ENCODE data around the gene AGBL4.

Gene AGBL4

GRCh38 chr1:48644190-48644900 lies 1379.4 kb downstream of the AGBL4 start:
- TF ChIP-seq POLR2A (IDR thresholded peaks at IDR 0.05; ENCODE audit: low read depth, low read length) (no peak), TAF1 (IDR thresholded peaks at IDR 0.05; ENCODE audit: borderline replicate concordance, low read depth, low read length) (no peak), POLR2AphosphoS5 (IDR thresholded peaks at IDR 0.05; ENCODE audit: low read depth, low read length) (no peak)
- no peak for FAIRE-seq
- no peak for DNase-seq (ENCODE audit: insufficient read length)

- FAIRE-seq = no peak
- no peak for DNase-seq (ENCODE audit: insufficient read length)
- TF ChIP-seq POLR2A (IDR thresholded peaks at IDR 0.05; ENCODE audit: low read depth, low read length) (no peak), POLR2AphosphoS5 (IDR thresholded peaks at IDR 0.05; ENCODE audit: low read depth, low read length) (no peak), TAF1 (IDR thresholded peaks at IDR 0.05; ENCODE audit: borderline replicate concordance, low read depth, low read length) (no peak)
Measured at GRCh38 chr1:48643193-48643592, 1380.6 kb downstream of the AGBL4 start.

GRCh38 chr1:48640836-48641492 lies 1382.8 kb downstream of the AGBL4 start:
- TF ChIP-seq TAF1 (IDR thresholded peaks at IDR 0.05; ENCODE audit: borderline replicate concordance, low read depth, low read length) (no peak), POLR2AphosphoS5 (IDR thresholded peaks at IDR 0.05; ENCODE audit: low read depth, low read length) (no peak), POLR2A (IDR thresholded peaks at IDR 0.05; ENCODE audit: low read depth, low read length) (no peak)
- no peak for DNase-seq (ENCODE audit: insufficient read length)
- FAIRE-seq = no peak

GRCh38 chr1:48629867-48630266 lies 1393.9 kb downstream of the AGBL4 start:
- FAIRE-seq (no peak), DNase-seq (ENCODE audit: insufficient read length) (no peak)
- TF ChIP-seq POLR2A (IDR thresholded peaks at IDR 0.05; ENCODE audit: low read depth, low read length) (no peak), POLR2AphosphoS5 (IDR thresholded peaks at IDR 0.05; ENCODE audit: low read depth, low read length) (no peak), TAF1 (IDR thresholded peaks at IDR 0.05; ENCODE audit: borderline replicate concordance, low read depth, low read length) (no peak)

GRCh38 chr1:48627486-48627885 lies 1396.3 kb downstream of the AGBL4 start:
- no peak for FAIRE-seq
- TF ChIP-seq POLR2AphosphoS5 (IDR thresholded peaks at IDR 0.05; ENCODE audit: low read depth, low read length) (no peak), POLR2A (IDR thresholded peaks at IDR 0.05; ENCODE audit: low read depth, low read length) (no peak), TAF1 (IDR thresholded peaks at IDR 0.05; ENCODE audit: borderline replicate concordance, low read depth, low read length) (no peak)
- DNase-seq (ENCODE audit: insufficient read length) = no peak

- DNase-seq (ENCODE audit: insufficient read length) = no peak
- TF ChIP-seq POLR2AphosphoS5 (IDR thresholded peaks at IDR 0.05; ENCODE audit: low read depth, low read length) = no peak
- no peak for TF ChIP-seq POLR2A (IDR thresholded peaks at IDR 0.05; ENCODE audit: low read depth, low read length)
- no peak for TF ChIP-seq TAF1 (IDR thresholded peaks at IDR 0.05; ENCODE audit: borderline replicate concordance, low read depth, low read length)
- no peak for FAIRE-seq
Measured at GRCh38 chr1:48619539-48619938, 1404.2 kb downstream of the AGBL4 start.

- TF ChIP-seq POLR2AphosphoS5 (IDR thresholded peaks at IDR 0.05; ENCODE audit: low read depth, low read length) (no peak), TAF1 (IDR thresholded peaks at IDR 0.05; ENCODE audit: borderline replicate concordance, low read depth, low read length) (no peak), POLR2A (IDR thresholded peaks at IDR 0.05; ENCODE audit: low read depth, low read length) (no peak)
- no peak for FAIRE-seq
- DNase-seq (ENCODE audit: insufficient read length) = no peak
Measured at GRCh38 chr1:48617252-48617651, 1406.5 kb downstream of the AGBL4 start.

- no peak for TF ChIP-seq POLR2AphosphoS5 (IDR thresholded peaks at IDR 0.05; ENCODE audit: low read depth, low read length)
- TF ChIP-seq POLR2A (IDR thresholded peaks at IDR 0.05; ENCODE audit: low read depth, low read length) = no peak
- no peak for TF ChIP-seq TAF1 (IDR thresholded peaks at IDR 0.05; ENCODE audit: borderline replicate concordance, low read depth, low read length)
- DNase-seq (ENCODE audit: insufficient read length) = no peak
- FAIRE-seq = no peak
Measured at GRCh38 chr1:48616710-48617109, 1407.0 kb downstream of the AGBL4 start.

GRCh38 chr1:48611841-48612240 lies 1411.9 kb downstream of the AGBL4 start:
- TF ChIP-seq POLR2AphosphoS5 (IDR thresholded peaks at IDR 0.05; ENCODE audit: low read depth, low read length) (no peak), POLR2A (IDR thresholded peaks at IDR 0.05; ENCODE audit: low read depth, low read length) (no peak), TAF1 (IDR thresholded peaks at IDR 0.05; ENCODE audit: borderline replicate concordance, low read depth, low read length) (no peak)
- DNase-seq (ENCODE audit: insufficient read length) = no peak
- no peak for FAIRE-seq

- TF ChIP-seq POLR2AphosphoS5 (IDR thresholded peaks at IDR 0.05; ENCODE audit: low read depth, low read length) (no peak), TAF1 (IDR thresholded peaks at IDR 0.05; ENCODE audit: borderline replicate concordance, low read depth, low read length) (no peak), POLR2A (IDR thresholded peaks at IDR 0.05; ENCODE audit: low read depth, low read length) (no peak)
- no peak for FAIRE-seq
- DNase-seq (ENCODE audit: insufficient read length) = no peak
Measured at GRCh38 chr1:48610628-48611542, 1412.9 kb downstream of the AGBL4 start.

GRCh38 chr1:48608882-48609281 lies 1414.9 kb downstream of the AGBL4 start:
- no peak for FAIRE-seq
- DNase-seq (ENCODE audit: insufficient read length) = no peak
- no peak for TF ChIP-seq TAF1 (IDR thresholded peaks at IDR 0.05; ENCODE audit: borderline replicate concordance, low read depth, low read length)
- no peak for TF ChIP-seq POLR2A (IDR thresholded peaks at IDR 0.05; ENCODE audit: low read depth, low read length)
- TF ChIP-seq POLR2AphosphoS5 (IDR thresholded peaks at IDR 0.05; ENCODE audit: low read depth, low read length) = no peak

All from GM12892 (cell line).